HG03095 (cell line): ENCODE results near the gene PRICKLE2.

ENCODE experiments used
- ATAC-seq: cut with Tn5 transposase; IDR thresholded peaks from one replicate; pipeline ENCODE4 v1.9.1; 2021; ENCODE audit warnings: moderate library complexity; ENCODE audit not compliant: unreplicated experiment

The PRICKLE2 gene

DNA sequence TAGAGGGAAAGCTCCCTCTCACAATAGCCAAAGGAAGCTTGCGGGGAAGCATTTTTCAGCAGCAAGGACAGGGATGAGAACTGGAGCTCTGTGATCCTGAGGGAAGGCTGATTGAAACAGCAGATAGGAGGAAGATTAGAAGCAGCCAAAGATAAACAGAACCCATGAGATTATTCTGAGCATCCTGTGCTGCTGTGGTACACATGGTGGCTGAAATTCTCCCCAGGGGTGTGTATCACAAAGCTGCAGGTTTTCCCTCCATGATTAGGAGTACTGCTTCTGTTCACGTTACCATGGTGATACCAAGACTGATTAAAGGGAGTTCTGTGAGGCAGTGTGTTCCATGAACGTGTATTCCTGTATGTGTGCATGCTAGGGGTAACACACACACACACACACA is 171.7 kb downstream of the PRICKLE2 start:
- no peak for ATAC-seq

DNA sequence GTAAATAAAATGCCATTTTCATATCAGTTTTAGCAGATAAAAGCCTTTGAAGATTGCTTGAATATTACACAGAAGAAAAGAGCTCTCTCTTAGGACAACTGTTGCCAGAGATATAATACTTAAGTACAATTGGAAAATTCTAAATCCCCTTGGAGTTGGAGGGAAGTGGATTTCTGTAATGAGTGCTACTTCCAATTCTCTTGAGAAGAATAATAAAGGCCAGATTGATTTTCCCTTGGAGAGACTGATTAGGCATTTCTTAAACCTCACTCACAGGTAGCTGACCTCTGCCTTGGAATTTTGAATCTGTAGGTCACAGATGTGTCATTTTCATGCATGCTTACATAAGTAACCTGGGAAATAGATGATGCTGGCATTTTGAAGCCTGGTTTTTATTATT is 172.1 kb downstream of the PRICKLE2 start:
- ATAC-seq: no peak

DNA sequence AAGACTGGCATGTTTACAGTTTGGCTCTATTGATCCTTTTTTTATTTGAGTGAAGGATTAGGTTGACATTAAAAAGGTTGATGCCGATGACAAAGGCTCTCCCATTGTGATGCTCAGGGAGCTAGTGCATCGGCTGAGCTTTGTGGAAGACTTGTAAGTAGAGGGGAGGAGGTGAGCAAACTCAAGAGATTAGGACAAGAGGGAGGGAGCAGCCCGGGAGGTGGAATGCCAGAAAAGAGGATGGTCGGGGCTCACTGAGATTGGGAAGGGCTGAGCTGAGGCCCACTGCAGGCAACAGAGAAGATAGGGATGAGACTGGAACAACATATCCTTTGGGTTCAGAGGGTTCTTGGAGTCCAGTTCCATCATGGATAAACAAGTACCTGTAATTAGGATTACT is 175.4 kb downstream of the PRICKLE2 start:
- no peak for ATAC-seq

DNA sequence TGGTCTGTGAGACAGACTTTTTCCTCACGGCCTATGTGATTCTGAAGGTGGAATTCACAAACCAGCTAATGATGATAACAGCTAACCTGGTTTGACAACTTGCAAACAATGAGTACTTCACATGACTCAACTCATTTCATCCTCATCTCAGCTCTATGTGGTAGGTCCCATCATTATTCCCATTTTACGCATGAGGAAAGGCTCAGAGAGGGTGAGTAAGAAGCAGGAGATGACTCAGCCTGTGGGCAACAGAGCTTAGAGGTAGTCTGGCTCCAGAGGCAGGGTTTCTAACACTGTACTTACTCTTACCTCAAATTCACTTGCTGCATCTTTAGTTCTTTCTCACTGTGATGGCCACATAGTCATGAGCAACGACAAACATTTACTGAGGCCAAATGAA is 176.1 kb downstream of the PRICKLE2 start:
- ATAC-seq: no peak

DNA sequence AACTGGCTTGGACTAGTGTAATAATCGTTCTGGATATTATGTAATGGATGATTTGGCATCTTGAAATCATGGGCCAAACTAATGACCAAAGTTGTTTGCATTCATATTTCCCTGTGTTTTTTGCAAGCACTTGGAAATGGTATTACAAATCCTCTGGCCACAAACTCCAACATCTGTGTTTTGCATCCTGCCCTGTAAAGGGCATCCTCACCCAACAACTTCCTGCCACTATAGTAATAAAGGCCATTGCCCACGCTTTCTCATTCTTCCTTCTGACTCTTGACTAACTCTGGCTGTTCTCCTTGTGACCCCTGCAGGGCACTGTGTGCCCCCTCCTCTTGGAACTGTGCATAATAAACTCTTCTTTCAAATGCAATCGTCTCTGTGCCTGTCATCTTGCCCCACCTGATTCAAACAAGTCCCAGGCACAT is 176.6 kb downstream of the PRICKLE2 start:
- ATAC-seq: no peak

DNA sequence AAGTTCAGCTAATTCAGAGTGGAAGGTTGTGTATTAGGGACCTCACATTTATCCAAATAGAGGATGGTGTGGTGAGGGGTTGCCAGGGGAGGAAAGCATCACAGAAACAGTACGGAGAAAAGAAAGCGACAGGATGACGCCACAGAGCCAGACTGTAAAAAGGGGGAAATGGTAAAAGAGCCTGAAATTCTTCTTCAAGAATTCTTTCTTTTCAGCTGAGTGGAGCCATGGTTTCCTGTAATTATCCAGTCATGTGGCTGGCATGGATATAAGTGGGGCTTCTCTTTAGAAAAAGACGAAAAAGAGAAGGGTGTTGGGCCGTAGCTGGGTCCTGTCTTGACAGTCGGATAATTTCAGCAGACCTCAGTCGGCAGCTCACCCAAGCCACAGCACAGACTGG is 177.5 kb downstream of the PRICKLE2 start:
- ATAC-seq: no peak

DNA sequence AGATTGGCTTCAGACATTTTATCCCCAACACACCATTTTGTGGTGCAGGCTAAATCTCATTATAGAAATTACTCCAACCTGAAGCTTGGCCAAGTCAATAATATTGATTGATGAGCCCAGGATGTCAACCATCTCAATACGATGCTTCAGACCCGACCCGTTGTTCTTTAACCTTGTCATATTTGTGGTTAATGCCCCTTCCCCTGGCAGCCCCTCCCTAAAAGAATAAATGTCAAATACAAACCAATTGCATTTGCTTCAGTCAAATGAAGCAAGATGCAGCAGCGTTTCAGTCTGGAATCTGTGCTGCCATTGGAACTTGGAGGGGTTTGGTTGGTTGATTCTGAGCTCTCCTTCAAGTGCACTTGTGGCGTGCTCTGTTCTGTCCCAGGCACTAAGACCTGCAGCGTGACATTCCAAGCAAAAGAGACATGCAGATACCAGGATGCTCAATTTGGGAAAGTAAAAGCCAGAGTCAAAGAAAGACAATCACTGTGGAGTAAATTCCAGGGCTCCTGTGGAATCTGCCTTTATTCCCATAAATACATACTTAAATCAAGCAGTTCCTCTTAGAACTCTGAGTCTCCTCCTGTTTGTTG is 178.2 kb downstream of the PRICKLE2 start:
- no peak for ATAC-seq

DNA sequence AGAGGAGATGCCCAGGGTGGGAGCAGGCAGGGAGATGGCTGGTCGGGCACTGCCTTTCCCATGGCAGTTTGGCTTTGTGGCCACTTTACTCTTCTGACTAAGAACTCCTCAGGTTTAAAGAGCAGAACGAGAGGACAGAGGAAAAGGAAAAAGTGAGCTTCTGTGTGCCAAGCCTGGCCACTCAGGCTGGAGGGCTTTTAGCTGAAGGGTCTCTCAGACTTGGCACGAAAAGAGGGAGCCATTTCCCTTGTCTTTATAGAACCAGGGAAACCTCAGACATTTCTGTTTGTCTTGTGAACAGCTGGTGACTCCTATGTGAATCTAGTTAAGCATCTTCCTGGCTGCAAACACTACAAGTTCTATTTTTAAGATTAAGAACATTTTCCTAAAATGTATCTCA is 178.7 kb downstream of the PRICKLE2 start:
- ATAC-seq: no peak

DNA sequence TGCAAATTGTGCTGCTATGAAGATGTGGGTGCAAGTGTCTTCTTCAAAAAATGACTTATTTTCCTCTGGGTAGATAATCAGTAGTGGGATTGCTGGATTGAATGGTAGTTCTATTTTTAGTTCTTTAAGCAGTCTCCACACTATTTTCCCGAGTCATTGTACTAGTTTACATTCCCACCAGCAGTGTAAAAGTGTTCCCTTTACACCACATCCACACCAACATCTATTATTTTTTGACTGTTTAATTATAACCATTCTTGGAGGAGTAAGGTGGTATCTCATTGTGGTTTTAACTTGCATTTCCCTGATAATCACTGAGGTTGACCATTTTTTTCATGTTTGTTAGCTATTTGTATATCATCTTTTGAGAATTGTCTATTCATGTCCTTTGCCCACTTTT is 182.3 kb downstream of the PRICKLE2 start:
- no peak for ATAC-seq
